ENCODE results near the gene DHRS2.

Gene DHRS2

GRCh38 chr14:23694085-23694948, 58.2 kb downstream of the DHRS2 start:
- DNase-seq (ENCODE audit: low read depth), result no peak

All from stimulated activated CD8-positive, alpha-beta memory T cell treated with anti-CD3 and anti-CD28 coated beads, Interleukin-15, amount 100 ng/mL, for 1 hour (primary cell).